Ovary (tissue), 3 donors: Measurements from ENCODE around the gene NKAIN2.

Experiments used
- CTCF ChIP-seq, 3 donors: fragments of 450-650 bp in 2 of 3; fragments of 200-600 bp in 1 of 3; IDR thresholded peaks; one replicate each; pipeline versions ENCODE4 v1.5.1 to v1.8.0; 2016 to 2022; ENCODE audit warnings: antibody characterized with exemption in 3 of 3, mild to moderate bottlenecking in 1 of 3
- EP300 ChIP-seq: sonication (generic); formaldehyde crosslinking; IDR thresholded peaks from one replicate; pipeline ENCODE4 v1.6.1; 2017; ENCODE audit warnings: antibody characterized with exemption
- POLR2A ChIP-seq: fragments of 450-650 bp; IDR thresholded peaks from one replicate; pipeline ENCODE4 v1.6.1; 2017; ENCODE audit warnings: antibody characterized with exemption, mild to moderate bottlenecking, moderate library complexity
- donor health status: DM: no; HTN: no; CAD: no.

GRCh38 chr6:124438546-124439065 lies 634.9 kb downstream of the NKAIN2 start:
- TF ChIP-seq CTCF (IDR thresholded peaks at IDR 0.05): no peak
- TF ChIP-seq POLR2A: no peak
- TF ChIP-seq EP300: no peak
